Measurements from ENCODE around the gene SELENOI.

DNA sequence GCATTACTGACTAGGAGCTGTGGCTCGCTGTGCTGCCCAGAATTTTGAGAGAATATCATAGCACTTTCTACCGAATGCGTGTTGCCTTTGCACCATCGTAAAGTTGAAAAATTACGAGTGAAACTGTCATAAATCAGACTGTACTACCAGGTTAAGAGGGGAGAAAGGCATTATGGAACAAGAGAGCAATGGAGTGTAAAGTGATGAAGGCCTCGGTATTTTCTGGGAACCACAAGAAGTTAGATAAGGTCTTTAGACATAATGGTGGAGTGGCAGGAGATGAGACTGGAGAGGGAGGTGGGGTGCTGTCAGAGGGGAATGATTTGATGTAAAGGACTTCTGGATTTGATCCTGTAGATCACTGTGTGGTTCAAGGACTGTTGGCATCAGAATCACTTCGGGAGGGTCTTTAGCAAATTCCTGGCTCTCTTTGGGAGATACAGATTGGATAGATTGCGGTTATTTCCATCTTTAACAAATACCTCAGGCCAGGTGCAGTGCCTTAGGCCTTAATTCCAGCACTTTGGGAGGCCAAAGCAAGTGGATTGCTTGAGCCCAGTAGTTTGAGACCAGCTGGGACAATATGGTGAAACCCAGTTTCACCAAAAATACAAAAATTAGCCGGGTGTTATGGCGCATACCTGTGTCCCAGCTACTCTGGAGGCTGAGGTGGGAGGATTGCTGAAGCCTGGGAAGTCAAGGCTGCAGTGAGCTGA, 5.6 kb downstream of the SELENOI start:
- TF ChIP-seq, protein P1, sequence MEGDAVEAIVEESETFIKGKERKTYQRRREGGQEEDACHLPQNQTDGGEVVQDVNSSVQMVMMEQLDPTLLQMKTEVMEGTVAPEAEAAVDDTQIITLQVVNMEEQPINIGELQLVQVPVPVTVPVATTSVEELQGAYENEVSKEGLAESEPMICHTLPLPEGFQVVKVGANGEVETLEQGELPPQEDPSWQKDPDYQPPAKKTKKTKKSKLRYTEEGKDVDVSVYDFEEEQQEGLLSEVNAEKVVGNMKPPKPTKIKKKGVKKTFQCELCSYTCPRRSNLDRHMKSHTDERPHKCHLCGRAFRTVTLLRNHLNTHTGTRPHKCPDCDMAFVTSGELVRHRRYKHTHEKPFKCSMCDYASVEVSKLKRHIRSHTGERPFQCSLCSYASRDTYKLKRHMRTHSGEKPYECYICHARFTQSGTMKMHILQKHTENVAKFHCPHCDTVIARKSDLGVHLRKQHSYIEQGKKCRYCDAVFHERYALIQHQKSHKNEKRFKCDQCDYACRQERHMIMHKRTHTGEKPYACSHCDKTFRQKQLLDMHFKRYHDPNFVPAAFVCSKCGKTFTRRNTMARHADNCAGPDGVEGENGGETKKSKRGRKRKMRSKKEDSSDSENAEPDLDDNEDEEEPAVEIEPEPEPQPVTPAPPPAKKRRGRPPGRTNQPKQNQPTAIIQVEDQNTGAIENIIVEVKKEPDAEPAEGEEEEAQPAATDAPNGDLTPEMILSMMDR (IDR thresholded peaks at IDR 0.05; ENCODE audit: extremely low read depth in 1 of 2, insufficient read depth in 1 of 2, low read depth in 1 of 2, low read length in 2 of 2): no peak
- TF ChIP-seq POLR2AphosphoS5 (IDR thresholded peaks at IDR 0.05; ENCODE audit: insufficient read depth, low read depth, low read length) (no peak), EZH2 (IDR thresholded peaks at IDR 0.05; ENCODE audit: borderline replicate concordance, low read depth, low read length, severe bottlenecking) (no peak)
